Colonic mucosa (tissue), 4 donors: Measurements from ENCODE around the gene ST7. TPM values are rescaled to one million over a fixed set of nuclear protein-coding genes. Genes with fewer than 3 reads are reported as not detected.

Experiments
- DNase-seq: peaks from one replicate; pipeline ENCODE4 v3.0.0-alpha.2; 2020
- H3K27ac ChIP-seq: fragments of 200-600 bp; one replicate; pipeline ENCODE4 v1.8.0; 2021
- H3K27me3 ChIP-seq: fragments of 200-600 bp; one replicate; pipeline ENCODE4 v1.8.0; 2021
- H3K36me3 ChIP-seq: fragments of 200-600 bp; one replicate; pipeline ENCODE4 v1.8.0; 2021
- H3K4me1 ChIP-seq: fragments of 200-600 bp; one replicate; pipeline ENCODE4 v1.8.0; 2021; ENCODE audit warnings: mild to moderate bottlenecking
- H3K4me3 ChIP-seq: fragments of 200-600 bp; one replicate; pipeline ENCODE4 v1.8.0; 2021
- H3K9ac ChIP-seq, 2 donors: one replicate each; pipeline ENCODE4 v1.7.0; 2013; ENCODE audit warnings: control low read depth in 2 of 2, low read depth in 2 of 2, low read length in 2 of 2
- H3K9me3 ChIP-seq: fragments of 200-600 bp; one replicate; pipeline ENCODE4 v1.8.0; 2021
- intact Hi-C: fragments of 100-400 bp; cut with DNase I; formaldehyde crosslinking; loops from one replicate; pipeline ENCODE4 v1.14.1; 2022
- total RNA-seq, 2 donors: library from RNA; stranded (reverse); fragmentation: NEBNext Ultra II Directional in 1 of 2; extraction: Animal tissue kit (Norgen Biotek cat#: 25700) in 1 of 2; gene quantifications; one replicate each; pipeline ENCODE4 v1.2.1, GENCODE V29; 2021
- TF ChIP-seq, protein P1 (sequence below): fragments of 200-600 bp; IDR thresholded peaks from one replicate; pipeline ENCODE4 v1.8.0; 2022; ENCODE audit warnings: antibody characterized with exemption, mild to moderate bottlenecking
- donor health status: healthy.
- donor health status: DM: no; HTN: no; CAD: no.
- donor health status: DM: no; HTN: no; CAD: no.

ST7 gene
- total RNA-seq, 2 donors from 2014 or later, result 10.6 to 12.2 TPM

DNA sequence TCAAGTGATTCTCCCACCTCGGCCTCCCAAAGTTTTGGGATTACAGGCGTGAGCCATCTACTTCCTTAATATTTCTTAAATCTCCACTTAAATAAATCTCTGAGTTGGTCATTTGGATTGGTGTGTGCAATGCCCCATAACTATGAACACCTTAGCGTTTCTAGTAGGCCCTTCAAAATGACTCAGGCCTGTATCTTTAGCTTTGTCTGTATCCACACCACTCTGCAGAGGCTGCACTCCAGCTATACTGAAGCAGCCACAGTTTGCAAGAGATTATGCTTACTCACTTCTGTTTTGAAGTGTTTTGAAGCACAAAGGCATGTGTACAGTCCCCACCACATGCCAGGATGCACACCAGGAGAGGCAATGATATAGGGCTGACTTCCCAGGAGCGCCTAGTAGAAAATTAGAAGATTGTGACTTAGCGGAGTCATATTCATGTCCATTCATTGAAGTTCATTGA, 2.4 kb upstream of the ST7 start:
- intact Hi-C loops, result loop anchor here (10.0 kb wide), 1 partner anchor 86 kb away; the partner anchor contains the start of gene CAPZA2
- Histone ChIP-seq H3K27ac (no peak overlapping the region), H3K4me3 (no peak overlapping the region), H3K9ac (no peak overlapping the region), H3K4me1 (no peaks in the 10 kb centered on the region), H3K27me3 (no peaks in the 10 kb centered on the region), H3K36me3 (no peaks in the 10 kb centered on the region), H3K9me3 (no peaks in the 10 kb centered on the region)
- DNase-seq, result no peak
- TF ChIP-seq, protein P1, sequence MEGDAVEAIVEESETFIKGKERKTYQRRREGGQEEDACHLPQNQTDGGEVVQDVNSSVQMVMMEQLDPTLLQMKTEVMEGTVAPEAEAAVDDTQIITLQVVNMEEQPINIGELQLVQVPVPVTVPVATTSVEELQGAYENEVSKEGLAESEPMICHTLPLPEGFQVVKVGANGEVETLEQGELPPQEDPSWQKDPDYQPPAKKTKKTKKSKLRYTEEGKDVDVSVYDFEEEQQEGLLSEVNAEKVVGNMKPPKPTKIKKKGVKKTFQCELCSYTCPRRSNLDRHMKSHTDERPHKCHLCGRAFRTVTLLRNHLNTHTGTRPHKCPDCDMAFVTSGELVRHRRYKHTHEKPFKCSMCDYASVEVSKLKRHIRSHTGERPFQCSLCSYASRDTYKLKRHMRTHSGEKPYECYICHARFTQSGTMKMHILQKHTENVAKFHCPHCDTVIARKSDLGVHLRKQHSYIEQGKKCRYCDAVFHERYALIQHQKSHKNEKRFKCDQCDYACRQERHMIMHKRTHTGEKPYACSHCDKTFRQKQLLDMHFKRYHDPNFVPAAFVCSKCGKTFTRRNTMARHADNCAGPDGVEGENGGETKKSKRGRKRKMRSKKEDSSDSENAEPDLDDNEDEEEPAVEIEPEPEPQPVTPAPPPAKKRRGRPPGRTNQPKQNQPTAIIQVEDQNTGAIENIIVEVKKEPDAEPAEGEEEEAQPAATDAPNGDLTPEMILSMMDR, result no peak

DNA sequence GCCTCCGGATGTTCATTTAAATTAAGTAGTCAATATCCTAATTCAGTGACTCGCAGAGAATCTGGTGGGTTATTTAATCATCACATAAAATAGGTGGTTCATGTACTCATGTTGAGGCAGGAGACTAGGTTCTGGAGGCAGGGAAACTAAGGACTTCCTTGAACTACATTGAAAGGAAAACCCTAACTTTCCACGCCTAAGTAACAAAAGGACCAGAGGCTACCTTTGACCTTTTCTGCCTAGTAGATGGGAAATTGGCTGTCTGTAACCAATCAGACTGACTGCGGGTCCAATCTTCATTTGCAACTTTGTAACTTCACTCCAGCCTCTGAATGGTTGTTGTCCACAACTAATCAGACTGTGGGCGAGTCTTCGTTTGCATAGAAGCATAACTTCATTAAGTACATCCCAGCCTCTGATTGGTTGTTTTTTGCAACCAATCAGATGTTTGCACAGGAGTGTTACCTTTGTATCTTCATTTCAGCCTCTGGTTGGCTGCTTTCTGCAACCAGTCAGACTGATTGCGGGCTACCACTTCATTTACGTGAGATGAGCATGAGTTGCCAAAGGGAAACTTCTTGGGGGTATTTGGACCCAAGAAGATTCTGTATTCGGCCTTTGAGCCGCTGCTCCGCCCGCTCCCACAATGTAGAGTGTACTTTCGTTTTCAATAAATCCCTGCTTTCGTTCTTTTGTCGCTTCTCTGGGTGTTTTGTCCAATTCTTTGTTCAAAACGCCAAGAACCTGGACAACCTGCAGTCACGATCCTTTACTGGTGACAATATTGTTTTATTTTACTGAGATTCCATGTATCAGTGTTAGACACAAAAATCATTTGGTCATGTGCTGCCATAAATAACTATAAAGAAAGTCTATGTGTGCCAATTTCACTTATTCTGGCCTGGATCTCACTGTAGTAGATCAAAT, 1.7 kb upstream of the ST7 start:
- Histone ChIP-seq H3K4me1 (no peaks in the 10 kb centered on the region), H3K9me3 (no peaks in the 10 kb centered on the region), H3K27me3 (no peaks in the 10 kb centered on the region), H3K36me3 (no peaks in the 10 kb centered on the region), H3K27ac (no peak overlapping the region), H3K9ac (no peak overlapping the region), H3K4me3 (no peak overlapping the region)
- DNase-seq, result no peak
- TF ChIP-seq, protein P1, result no peak
- intact Hi-C loops, result loop anchor here (10.0 kb wide), 1 partner anchor 87 kb away; the partner anchor contains the start of gene CAPZA2

DNA sequence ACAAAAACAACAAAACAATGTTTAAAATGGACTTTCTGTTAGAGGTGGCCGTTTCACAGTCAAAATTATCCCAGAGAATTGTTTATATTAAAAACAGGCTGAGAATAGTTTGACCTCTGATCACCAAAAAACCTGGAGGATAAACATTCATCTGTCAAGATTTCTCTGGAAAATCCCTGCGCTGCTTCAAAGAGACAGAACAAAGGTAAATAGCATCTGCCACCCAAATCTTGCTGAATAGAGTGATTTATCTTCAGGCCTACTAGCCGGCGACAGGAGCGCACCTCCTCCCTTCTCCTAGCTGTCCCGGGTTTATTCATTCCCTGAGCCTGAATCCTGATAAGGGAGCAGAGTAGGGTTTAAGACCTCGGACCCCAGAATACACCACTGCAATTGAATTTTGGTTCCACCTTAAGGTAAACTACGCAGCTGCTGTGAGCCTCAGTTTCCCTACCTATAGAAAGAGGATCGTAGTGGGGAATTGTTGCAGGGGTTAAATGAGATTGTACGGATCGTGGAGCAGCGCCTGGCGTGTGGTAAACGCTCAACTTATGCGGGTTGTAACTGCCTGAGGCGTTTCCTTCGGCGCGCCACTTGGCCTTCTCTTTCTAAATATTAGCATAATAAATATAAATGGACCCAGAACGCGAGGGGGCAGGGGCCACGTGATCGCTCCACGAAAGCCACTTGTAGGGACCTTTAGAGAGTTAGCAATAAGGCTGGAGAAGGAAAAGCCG, 498 bp upstream of the ST7 start:
- Histone ChIP-seq H3K4me1 (no peaks in the 10 kb centered on the region), H3K9ac (peak overlapping the region; percentile 64 to 89), H3K9me3 (no peaks in the 10 kb centered on the region), H3K27me3 (no peaks in the 10 kb centered on the region), H3K36me3 (no peaks in the 10 kb centered on the region), H3K4me3 (peak overlapping the region; percentile 94), H3K27ac (peak overlapping the region; percentile 98)
- intact Hi-C loops, result loop anchor here (10.0 kb wide), 1 partner anchor 88 kb away; the partner anchor contains the start of gene CAPZA2
- peak; percentile 62 for DNase-seq
- TF ChIP-seq, protein P1, result no peak

DNA sequence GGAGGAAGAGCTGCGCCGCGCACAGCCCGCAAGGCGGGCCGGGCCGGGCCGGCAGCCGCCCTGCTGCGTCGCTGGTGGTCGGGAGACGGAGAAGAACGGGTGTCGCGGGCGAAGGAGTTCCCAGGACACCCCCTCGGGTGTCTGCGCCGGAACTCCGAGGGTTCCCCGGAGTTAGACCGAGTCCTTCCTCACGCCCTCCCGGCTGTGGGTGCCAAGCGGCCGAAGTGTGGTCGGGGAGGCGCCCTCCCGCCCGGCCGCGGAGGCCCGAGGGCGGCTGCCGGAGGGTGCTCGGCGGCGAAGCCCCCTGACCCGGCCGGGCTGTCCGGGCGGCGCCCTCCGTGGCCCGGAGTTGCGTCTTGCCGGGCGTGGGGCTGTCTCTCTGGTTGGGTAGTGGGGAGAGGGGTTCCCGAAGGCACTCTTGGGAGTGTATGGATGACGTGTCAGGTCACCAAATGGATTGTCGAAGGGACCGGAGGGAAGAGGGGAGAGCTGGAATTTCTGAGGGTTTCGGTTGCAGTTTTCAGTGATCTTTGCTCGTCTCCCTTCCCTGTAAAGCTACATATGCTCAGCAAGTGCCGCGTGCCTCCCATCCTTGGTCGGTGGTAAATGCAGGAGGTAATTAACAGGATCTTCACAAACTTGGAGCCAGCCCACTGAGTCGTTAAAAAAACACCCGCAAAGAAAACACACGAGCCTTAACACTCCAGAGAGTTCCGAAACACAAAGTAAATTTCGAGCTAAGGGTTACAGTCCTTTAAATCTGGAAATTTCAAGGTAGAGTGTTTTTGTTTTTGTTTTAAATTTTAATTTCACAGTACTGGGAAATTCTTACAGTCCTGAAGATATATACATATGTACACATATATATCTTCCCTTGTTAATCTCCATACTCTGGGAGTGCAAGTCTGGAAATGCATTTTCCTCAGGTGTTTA, 871 bp downstream of the ST7 start:
- Histone ChIP-seq H3K9me3 (no peaks in the 10 kb centered on the region), H3K4me3 (peak overlapping the region; percentile 94), H3K4me1 (no peaks in the 10 kb centered on the region), H3K27ac (peak overlapping the region; percentile 98), H3K27me3 (no peaks in the 10 kb centered on the region), H3K36me3 (no peaks in the 10 kb centered on the region), H3K9ac (peak overlapping the region; percentile 77 to 88)
- DNase-seq, result peak; percentile 56
- intact Hi-C loops, result loop anchor here (10.0 kb wide), 1 partner anchor 89 kb away; the partner anchor contains the start of gene CAPZA2
- TF ChIP-seq, protein P1, result no peak
